ENCODE data around the gene BPIFA3.

GRCh38 chr20:33203444-33203843 lies 13.7 kb upstream of the BPIFA3 start:
- TF ChIP-seq CTCF (IDR thresholded peaks at IDR 0.05) (no peak), POLR2A (IDR thresholded peaks at IDR 0.05) (no peak)
